IPS DF 6.9 (cell line): ENCODE data around the gene CUZD1.

Experiments used
- DNase-seq: peaks from one replicate; pipeline ENCODE4 v3.0.0-alpha.2; 2013; ENCODE audit warnings: low read depth, low spot score
- H3K27ac ChIP-seq: one replicate; pipeline ENCODE4 v1.5.1; 2013; ENCODE audit warnings: low read length, control low read depth
- H3K27me3 ChIP-seq: 2 replicates; pipeline ENCODE4 v1.6.1; 2013; ENCODE audit warnings: mild to moderate bottlenecking, low read length; ENCODE audit not compliant: control insufficient read depth, insufficient read depth
- H3K36me3 ChIP-seq: 2 replicates; pipeline ENCODE4 v1.6.1; 2013; ENCODE audit warnings: low read length; ENCODE audit not compliant: control insufficient read depth, insufficient read depth
- H3K4me1 ChIP-seq: 2 replicates; pipeline ENCODE4 v1.6.1; 2013; ENCODE audit warnings: low read length; ENCODE audit not compliant: control insufficient read depth, insufficient read depth
- H3K4me3 ChIP-seq: 2 replicates; pipeline ENCODE4 v1.5.1; 2013; ENCODE audit warnings: mild to moderate bottlenecking, low read length
- H3K9me3 ChIP-seq: 2 replicates; pipeline ENCODE4 v1.6.1; 2013; ENCODE audit warnings: low read length, inconsistent platforms; ENCODE audit not compliant: control insufficient read depth, insufficient read depth
- whole genome bisulfite sequencing: extraction: QIAGEN DNeasy Blood & Tissue Kit; methylation state at CpG from one replicate; pipeline ENCODE4 v1.1.7; 2013; ENCODE audit warnings: mixed read lengths, missing lambda C conversion rate; ENCODE audit not compliant: insufficient read length, insufficient coverage; 5-methylcytosine and 5-hydroxymethylcytosine counted together

CUZD1 gene

DNA sequence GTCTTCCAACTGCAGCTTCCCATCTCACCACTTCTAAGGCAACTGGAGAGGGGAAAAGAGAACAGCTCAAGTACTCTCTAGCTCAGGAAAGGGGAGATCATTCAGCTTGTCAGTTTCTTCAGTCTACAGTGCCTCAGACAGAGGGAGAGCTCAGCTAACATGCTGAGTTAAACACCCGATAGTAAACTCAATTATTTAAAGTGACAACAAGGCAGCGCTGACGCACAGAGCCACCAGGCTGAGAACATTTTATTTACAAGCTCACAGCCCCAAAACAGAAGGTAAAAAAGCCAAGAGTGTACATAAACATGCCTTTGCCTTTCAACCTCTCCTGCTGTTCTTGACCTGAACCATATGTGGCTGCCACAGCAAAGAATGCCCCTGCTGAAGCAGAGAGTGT is 10.1 kb upstream of the CUZD1 start:
- H3K27me3 ChIP-seq: no peaks in the 10 kb centered on the region
- no peaks in the 10 kb centered on the region for H3K9me3 ChIP-seq
- no CpG with 5 or more reads among the region's 3 CpGs for WGBS
- H3K4me1 ChIP-seq: no peaks in the 10 kb centered on the region
- no peak for DNase-seq
- no peak overlapping the region for H3K27ac ChIP-seq
- no peaks in the 10 kb centered on the region for H3K36me3 ChIP-seq
- no peak overlapping the region for H3K4me3 ChIP-seq

DNA sequence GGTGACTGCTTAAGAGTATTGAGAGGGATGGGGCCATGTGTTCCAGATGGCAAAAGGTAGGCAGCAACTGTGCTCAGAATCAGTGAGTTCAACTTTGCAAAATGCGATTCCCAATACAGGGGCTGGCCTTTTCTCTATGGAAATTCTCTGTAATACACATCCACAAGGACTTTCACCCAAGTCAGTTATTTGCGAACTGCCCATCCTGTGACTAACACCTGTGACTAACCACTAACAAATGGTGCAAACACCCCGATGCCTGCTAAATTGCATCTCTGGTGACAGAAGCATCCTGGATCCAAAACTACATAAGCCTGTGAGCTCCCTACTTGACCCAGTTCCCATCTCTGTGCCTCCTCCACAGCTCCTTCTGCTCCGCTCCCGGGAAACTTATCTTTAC is 9.0 kb upstream of the CUZD1 start:
- Histone ChIP-seq H3K27ac (no peak overlapping the region), H3K9me3 (no peaks in the 10 kb centered on the region), H3K4me1 (no peaks in the 10 kb centered on the region), H3K4me3 (no peak overlapping the region), H3K36me3 (no peaks in the 10 kb centered on the region), H3K27me3 (no peaks in the 10 kb centered on the region)
- DNase-seq: no peak
- WGBS: no CpG with 5 or more reads among the region's 5 CpGs

DNA sequence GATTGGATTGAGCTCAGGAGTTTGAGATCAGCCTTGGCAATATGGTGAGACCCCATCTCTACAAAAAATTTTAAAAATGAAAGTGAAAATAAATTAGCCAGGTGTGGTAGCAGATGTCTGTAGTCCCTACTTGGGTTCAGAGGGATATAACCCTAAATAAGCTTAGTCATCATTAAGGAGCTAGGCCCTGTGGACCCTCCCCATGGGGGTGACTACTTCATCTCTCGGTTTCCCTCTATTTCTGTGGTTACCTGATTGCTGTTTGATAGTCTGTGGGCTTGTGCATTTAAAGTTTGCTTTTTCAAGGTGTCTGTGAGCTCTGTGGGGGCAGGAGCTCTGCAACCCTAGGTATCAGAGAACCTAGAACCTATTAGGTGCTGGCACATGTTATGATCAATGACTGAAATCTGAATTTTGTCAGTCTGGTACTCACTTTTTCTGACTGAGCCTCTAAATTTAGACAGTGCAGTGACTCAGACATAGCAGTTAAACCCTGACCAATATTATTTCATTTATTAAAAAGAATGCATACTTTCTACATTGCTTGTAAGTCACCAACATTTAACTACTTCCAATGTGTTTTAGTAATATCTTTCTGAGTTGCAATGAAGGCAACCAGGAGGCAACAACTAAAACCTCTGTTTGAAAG is 8.1 kb upstream of the CUZD1 start:
- no CpG with 5 or more reads among the region's 1 CpG for WGBS
- H3K4me1 ChIP-seq: no peaks in the 10 kb centered on the region
- no peak overlapping the region for H3K27ac ChIP-seq
- no peak for DNase-seq
- no peaks in the 10 kb centered on the region for H3K9me3 ChIP-seq
- no peaks in the 10 kb centered on the region for H3K36me3 ChIP-seq
- no peak overlapping the region for H3K4me3 ChIP-seq
- H3K27me3 ChIP-seq: no peaks in the 10 kb centered on the region

DNA sequence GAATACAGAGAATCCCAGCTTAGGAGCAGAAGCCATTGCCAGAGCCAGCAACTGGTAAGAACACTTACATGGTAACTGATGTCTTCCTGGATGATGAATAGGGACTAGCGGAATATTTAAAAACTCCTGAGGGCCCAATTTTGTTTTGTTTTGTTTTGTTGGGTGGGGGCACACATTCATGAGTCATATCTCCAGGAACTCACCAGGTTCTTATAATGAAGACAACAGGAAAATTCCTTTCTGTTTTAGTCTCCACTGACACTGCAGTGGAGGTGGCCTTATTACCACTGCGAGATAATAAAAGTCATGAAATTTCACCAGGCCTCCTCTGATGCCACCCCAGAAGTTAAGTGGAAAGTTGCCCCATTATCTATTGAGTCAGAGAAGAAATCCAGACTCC is 6.6 kb upstream of the CUZD1 start:
- DNase-seq: no peak
- peaks cover 1% of the 10 kb centered on the region; the same call in 1 of the 2 replicates for H3K4me1 ChIP-seq
- no peak overlapping the region for H3K4me3 ChIP-seq
- no peaks in the 10 kb centered on the region for H3K27me3 ChIP-seq
- H3K9me3 ChIP-seq: no peaks in the 10 kb centered on the region
- no peaks in the 10 kb centered on the region for H3K36me3 ChIP-seq
- H3K27ac ChIP-seq: no peak overlapping the region
- no CpG with 5 or more reads among the region's 2 CpGs for WGBS

DNA sequence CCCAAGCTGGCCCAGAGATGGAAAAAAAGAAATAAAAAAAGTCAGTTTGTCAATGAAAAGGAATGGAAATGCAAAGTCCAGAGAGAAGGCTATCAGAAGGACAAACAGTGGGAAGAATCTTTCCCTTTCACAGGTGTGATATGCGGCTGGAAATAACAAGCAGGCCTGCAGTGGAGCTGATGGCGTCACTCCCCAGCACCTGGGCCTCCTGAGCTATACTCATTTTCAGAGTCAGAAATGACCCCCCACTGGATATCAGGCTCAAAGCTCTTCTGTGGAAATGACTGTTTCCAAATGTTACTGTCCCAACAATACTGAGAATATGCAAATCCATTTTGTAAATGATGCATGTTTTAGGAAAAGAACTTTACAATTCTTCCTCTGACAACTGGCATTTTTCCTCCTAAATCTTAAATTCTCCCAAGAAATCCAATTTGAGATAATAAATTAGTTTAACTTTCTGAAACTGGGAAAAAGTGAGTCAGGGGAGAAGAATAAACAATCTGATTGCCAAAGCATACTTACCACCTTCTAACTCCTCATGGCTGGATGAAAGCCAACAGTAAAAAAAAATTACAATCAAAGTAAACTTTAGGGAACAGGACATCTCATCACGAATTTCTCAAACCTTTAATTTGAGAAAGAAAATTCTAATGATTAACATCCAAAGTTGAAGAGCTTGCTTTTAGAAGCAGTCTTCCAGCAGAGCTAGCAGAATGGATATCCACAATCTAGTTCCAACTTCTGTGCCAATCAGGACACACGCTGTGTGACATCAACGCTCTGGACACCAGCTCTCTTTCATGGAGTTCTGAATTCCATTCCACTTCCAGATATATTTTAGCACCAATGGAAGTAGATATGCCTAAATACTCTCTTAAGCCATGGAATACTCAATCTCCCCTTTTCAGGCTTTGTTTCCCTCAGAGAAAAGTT is 5.3 kb upstream of the CUZD1 start:
- Histone ChIP-seq H3K36me3 (no peaks in the 10 kb centered on the region), H3K4me3 (no peak overlapping the region), H3K27me3 (no peaks in the 10 kb centered on the region), H3K9me3 (no peaks in the 10 kb centered on the region), H3K27ac (no peak overlapping the region), H3K4me1 (peaks cover 1% of the 10 kb centered on the region; the same call in 1 of the 2 replicates)
- WGBS: no CpG with 5 or more reads among the region's 5 CpGs
- DNase-seq: no peak

DNA sequence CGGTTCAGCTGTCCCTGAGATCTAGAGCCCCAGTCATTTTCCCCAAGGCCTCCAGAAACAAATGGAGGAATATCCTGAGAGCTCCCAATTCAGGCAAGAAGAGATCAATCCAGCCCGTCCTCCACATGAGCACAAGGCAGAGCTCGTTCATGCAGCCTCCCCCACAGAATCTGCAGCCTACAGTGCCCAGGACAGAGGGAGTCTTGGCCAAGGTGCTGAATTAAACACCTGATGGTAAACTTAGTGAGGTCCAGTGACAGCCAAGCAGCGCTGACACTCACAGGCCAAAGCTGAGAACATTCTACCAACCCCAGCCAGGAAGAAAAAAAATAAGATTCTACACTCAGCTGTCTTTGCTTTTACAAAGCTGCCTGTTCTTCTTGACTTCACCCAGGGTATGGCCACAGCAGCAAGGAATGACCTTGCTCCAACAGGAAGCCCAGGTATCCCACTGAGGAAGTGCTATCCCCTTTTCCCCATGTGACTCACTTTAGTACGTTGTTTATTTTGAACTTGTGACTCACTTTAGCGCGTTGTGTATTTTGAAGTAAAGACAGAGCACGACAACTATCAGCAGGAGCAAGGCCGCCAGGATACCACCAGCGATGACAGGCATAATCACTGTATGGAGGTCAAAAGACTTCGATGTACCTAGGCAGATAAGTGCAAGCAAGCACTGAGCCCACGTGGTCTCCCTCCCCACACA is 4.4 kb upstream of the CUZD1 start:
- Histone ChIP-seq H3K4me1 (peaks cover 4% of the 10 kb centered on the region), H3K9me3 (no peaks in the 10 kb centered on the region), H3K27me3 (no peaks in the 10 kb centered on the region), H3K4me3 (no peak overlapping the region), H3K27ac (no peak overlapping the region), H3K36me3 (no peaks in the 10 kb centered on the region)
- WGBS: no CpG with 5 or more reads among the region's 12 CpGs
- DNase-seq: no peak

DNA sequence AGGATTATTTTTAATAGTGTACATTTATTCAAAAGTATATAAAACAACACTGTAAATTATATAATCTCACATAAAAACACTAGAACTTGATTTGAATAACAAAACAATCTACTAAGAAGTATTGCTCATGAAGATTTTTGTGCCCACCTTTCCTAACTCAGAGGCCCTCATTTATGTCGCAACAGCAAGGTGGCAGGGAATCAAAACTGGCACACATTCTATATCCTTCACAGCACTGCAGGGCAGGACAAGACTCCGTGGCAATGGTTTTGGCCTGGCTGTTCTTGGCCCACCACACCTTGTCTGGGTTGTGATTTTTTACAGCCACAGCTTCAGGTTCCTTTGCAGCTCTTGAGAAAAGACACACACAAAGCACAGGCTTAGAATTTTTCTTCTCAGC is 3.4 kb upstream of the CUZD1 start:
- no peaks in the 10 kb centered on the region for H3K9me3 ChIP-seq
- WGBS: no CpG with 5 or more reads among the region's 2 CpGs
- no peak overlapping the region for H3K27ac ChIP-seq
- no peak for DNase-seq
- no peak overlapping the region for H3K4me3 ChIP-seq
- peaks cover 4% of the 10 kb centered on the region for H3K4me1 ChIP-seq
- no peaks in the 10 kb centered on the region for H3K36me3 ChIP-seq
- H3K27me3 ChIP-seq: no peaks in the 10 kb centered on the region

DNA sequence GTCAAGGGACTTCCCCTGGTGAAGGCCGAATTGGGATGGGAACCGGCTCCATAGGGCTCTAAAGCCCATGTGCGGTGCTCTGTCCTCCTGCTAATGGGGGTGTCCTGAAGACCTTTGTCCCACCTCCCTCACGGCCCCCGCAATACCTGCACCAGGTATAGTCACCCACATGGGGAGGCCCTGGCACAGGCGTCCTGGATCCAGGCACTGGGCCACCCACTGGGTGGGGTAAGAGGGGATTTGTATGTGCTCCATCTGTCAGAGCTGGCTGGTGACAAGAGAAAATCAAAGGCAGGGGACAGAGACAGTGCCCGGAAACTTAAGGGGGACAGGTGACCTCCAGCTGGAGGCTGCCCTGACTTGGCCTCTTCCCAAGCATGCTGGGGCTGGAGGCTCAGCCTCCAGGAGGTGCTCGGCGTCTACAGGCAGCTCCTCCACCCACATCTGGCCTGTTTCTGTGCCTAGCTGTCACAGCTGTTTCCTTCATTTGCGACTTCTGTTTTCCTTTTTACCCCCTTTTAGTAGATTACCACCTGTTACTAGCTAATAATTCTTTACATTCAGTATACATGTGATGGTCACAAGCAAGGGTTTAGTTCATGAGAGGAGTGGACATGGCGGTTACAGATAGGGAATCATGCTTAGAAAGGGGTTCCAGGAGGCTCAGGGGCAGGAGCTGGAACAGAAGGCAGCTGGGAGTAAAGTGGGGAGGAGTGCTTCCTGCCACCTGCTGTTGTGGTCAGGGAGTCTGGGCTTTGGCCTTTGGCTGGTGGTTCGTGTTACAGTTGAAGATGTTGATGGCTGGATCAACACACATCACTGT is 2.3 kb upstream of the CUZD1 start:
- Histone ChIP-seq H3K9me3 (no peaks in the 10 kb centered on the region), H3K4me3 (no peak overlapping the region), H3K36me3 (no peaks in the 10 kb centered on the region), H3K27me3 (no peaks in the 10 kb centered on the region), H3K4me1 (peaks cover 4% of the 10 kb centered on the region), H3K27ac (no peak overlapping the region)
- WGBS: no CpG with 5 or more reads among the region's 12 CpGs
- DNase-seq: no peak

DNA sequence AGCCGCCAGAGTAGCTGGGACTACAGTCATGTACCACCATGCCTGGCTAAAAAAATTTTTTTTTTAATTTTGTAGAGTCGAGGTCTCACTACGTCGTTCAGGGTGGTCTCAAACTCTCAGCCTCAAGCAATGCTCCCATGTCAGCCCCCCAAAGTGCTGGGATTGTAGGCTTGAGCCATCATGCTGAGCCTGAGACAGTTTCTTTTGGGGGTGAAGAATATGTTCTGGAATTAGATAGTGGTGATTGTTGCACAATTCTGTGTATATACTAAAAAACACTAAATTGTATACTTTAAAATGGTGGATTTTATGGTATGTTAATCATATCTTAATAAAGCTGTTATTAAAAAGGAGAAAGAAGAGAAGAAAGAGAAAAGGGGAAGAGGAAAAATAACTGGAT is 1.5 kb downstream of the CUZD1 start:
- no peaks in the 10 kb centered on the region for H3K36me3 ChIP-seq
- no peak for DNase-seq
- no peak overlapping the region for H3K27ac ChIP-seq
- WGBS: no CpG with 5 or more reads among the region's 4 CpGs
- H3K9me3 ChIP-seq: no peaks in the 10 kb centered on the region
- no peaks in the 10 kb centered on the region for H3K27me3 ChIP-seq
- no peak overlapping the region for H3K4me3 ChIP-seq
- H3K4me1 ChIP-seq: peaks cover 4% of the 10 kb centered on the region

DNA sequence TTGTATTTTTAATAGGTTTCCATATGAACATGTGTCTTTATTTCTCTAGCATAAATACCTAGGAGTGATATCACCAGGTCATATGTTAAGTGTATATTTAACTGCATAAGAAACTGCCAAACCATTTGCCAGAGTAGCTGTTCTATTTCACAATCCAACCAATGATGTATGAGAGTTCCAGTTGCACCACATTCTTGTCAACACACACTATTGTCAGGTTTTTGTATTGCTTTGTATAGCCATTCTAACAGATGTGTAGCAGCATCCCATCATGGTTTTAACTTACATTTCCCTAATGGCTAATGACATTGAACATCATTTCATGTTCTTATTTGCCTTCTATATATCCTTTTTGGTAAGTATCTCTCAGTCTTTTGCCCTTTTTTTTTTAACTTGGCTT is 4.1 kb downstream of the CUZD1 start:
- no peaks in the 10 kb centered on the region for H3K36me3 ChIP-seq
- H3K4me1 ChIP-seq: peaks cover 2% of the 10 kb centered on the region; the same call in 1 of the 2 replicates
- DNase-seq: no peak

More for the DNA sequence above, 4.1 kb downstream of the CUZD1 start:
- Histone ChIP-seq H3K27me3 (no peaks in the 10 kb centered on the region), H3K4me3 (no peak overlapping the region), H3K9me3 (no peaks in the 10 kb centered on the region), H3K27ac (no peak overlapping the region)
